HCT116 (cell line): ENCODE results near the gene MYH11. TPM values are rescaled to one million over a fixed set of nuclear protein-coding genes. Genes with fewer than 3 reads are reported as not detected.

ENCODE experiments used
- ATAC-seq: fragments of 200-7000 bp; cut with Tn5 transposase; 2 replicates; pipeline ENCODE4 v1.9.1; 2020; ENCODE audit warnings: mild to moderate bottlenecking, moderate library complexity
- BruUV-seq: library from RNA; stranded (reverse); fragments of 400-500 nt; replicated peaks from 2 replicates; lab custom pipeline; 2021; lab: Mats Ljungman, UMichigan
- CTCF ChIA-PET: fragments of 300-600 bp; sonication (Branson Sonifier 250); formaldehyde crosslinking; loops from one replicate; lab custom pipeline; 2021; ENCODE audit warnings: antibody characterized with exemption; lab: Charles Lee
- POLR2A ChIA-PET: fragments of 300-600, 350-600 bp; sonication (Branson Sonifier 250); formaldehyde crosslinking; loops from one replicate; lab custom pipeline; 2021; ENCODE audit warnings: antibody characterized with exemption; lab: Charles Lee
- RAD21 ChIA-PET, 2 experiments: fragments of 300-600 bp; sonication (Branson Sonifier 250); formaldehyde crosslinking; loops; one replicate each; lab custom pipeline; 2023; ENCODE audit warnings: low total read pairs in 2 of 2; ENCODE audit not compliant: uncharacterized antibody in 2 of 2, unreplicated experiment in 2 of 2, low non-redundant PET in 1 of 2; lab: Charles Lee
- DNase-seq: peaks from one replicate; pipeline ENCODE4 v3.0.0-alpha.2; 2010; ENCODE audit warnings: low read depth, low spot score
- H2AFZ ChIP-seq: fragments of 200-600 bp; shearing (Covaris generic), sonication (generic); 2 replicates; pipeline ENCODE4 v1.6.1; 2017; ENCODE audit warnings: low read depth, mixed run types, mixed read lengths, antibody characterized with exemption, low read length; ENCODE audit not compliant: poor library complexity, severe bottlenecking
- H3K27ac ChIP-seq: 2 replicates; pipeline ENCODE4 v1.5.1; 2012; ENCODE audit warnings: low read depth, low read length
- H3K27me3 ChIP-seq: fragments of 200-600 bp; sonication (generic); 2 replicates; pipeline ENCODE4 v1.6.1; 2016; ENCODE audit warnings: mixed run types, low read length, mixed read lengths; ENCODE audit not compliant: insufficient read depth
- H3K36me3 ChIP-seq, 2 experiments: fragments of 200-500 bp in 1 of 2; fragments of 200-600 bp in 1 of 2; sonication (Bioruptor generic) in 1 of 2; sonication (generic) in 1 of 2; 2 replicates each; pipeline versions ENCODE4 v1.5.1 to v1.6.1; 2014 to 2016; ENCODE audit warnings: low read length in 2 of 2, inconsistent platforms in 1 of 2, mixed read lengths in 1 of 2, mixed run types in 1 of 2; ENCODE audit not compliant: insufficient read depth in 2 of 2, control insufficient read depth in 1 of 2
- H3K4me1 ChIP-seq, 2 experiments: fragments of 200-600 bp in 1 of 2; sonication (generic) in 1 of 2; 2 replicates each; pipeline versions ENCODE4 v1.5.1 to v1.6.1; 2012 to 2017; ENCODE audit warnings: low read length in 2 of 2, inconsistent platforms in 1 of 2, mild to moderate bottlenecking in 1 of 2, mixed read lengths in 1 of 2, mixed run types in 1 of 2, moderate library complexity in 1 of 2; ENCODE audit not compliant: insufficient read depth in 2 of 2, control insufficient read depth in 1 of 2
- H3K4me2 ChIP-seq: fragments of 200-600 bp; sonication (generic); 2 replicates; pipeline ENCODE4 v1.6.1; 2017; ENCODE audit warnings: mixed run types, low read length, mixed read lengths
- H3K4me3 ChIP-seq, 2 experiments: fragments of 200-600 bp in 1 of 2; sonication (generic) in 1 of 2; replicated peaks in 1 of 2; 2 replicates each; pipeline ENCODE4 v1.5.1; 2011 to 2016; ENCODE audit warnings: low read length in 2 of 2, control low read depth in 1 of 2, low read depth in 1 of 2, mild to moderate bottlenecking in 1 of 2, mixed read lengths in 1 of 2, mixed run types in 1 of 2
- H3K79me2 ChIP-seq: fragments of 200-600 bp; sonication (generic); 2 replicates; pipeline ENCODE4 v1.6.1; 2017; ENCODE audit warnings: mild to moderate bottlenecking, mixed run types, low read length, moderate library complexity, mixed read lengths; ENCODE audit not compliant: insufficient read depth
- H3K9ac ChIP-seq: fragments of 200-600 bp; sonication (generic); 2 replicates; pipeline ENCODE4 v1.6.1; 2016; ENCODE audit warnings: low read length, mixed read lengths
- H3K9me2 ChIP-seq: fragments of 200-600 bp; sonication (generic), shearing (Covaris generic); 2 replicates; pipeline ENCODE4 v1.6.1; 2017; ENCODE audit warnings: mixed run types, mild to moderate bottlenecking, moderate library complexity; ENCODE audit not compliant: insufficient read depth
- H3K9me3 ChIP-seq, 2 experiments: fragments of 200-500 bp in 1 of 2; fragments of 200-600 bp in 1 of 2; sonication (Bioruptor generic) in 1 of 2; sonication (generic) in 1 of 2; 2 replicates each; pipeline ENCODE4 v1.6.1; 2014 to 2017; ENCODE audit warnings: low read length in 2 of 2, mixed read lengths in 2 of 2, inconsistent platforms in 1 of 2, low read depth in 1 of 2, mild to moderate bottlenecking in 1 of 2, mixed run types in 1 of 2, moderate library complexity in 1 of 2; ENCODE audit not compliant: control insufficient read depth in 1 of 2, insufficient read depth in 1 of 2
- H4K20me1 ChIP-seq: fragments of 200-600 bp; sonication (generic), shearing (Covaris generic); 2 replicates; pipeline ENCODE4 v1.6.1; 2017; ENCODE audit warnings: mixed run types, mild to moderate bottlenecking, moderate library complexity; ENCODE audit not compliant: insufficient read depth
- ATF3 ChIP-seq: IDR thresholded peaks from 2 replicates; pipeline ENCODE4 v1.6.1; 2012
- CEBPB ChIP-seq: IDR thresholded peaks from 2 replicates; pipeline ENCODE4 v1.6.1; 2012; ENCODE audit warnings: low read depth
- EZH2phosphoT487 ChIP-seq: fragments of 200-600 bp; IDR thresholded peaks from 2 replicates; pipeline ENCODE4 v1.6.1; 2018; ENCODE audit warnings: antibody characterized with exemption, borderline replicate concordance
- JUND ChIP-seq: IDR thresholded peaks from 2 replicates; pipeline ENCODE4 v1.6.1; 2012
- POLR2AphosphoS5 ChIP-seq: IDR thresholded peaks from 2 replicates; pipeline ENCODE4 v1.6.1; 2011; ENCODE audit warnings: mild to moderate bottlenecking, low read depth, low read length, moderate library complexity
- REST ChIP-seq: IDR thresholded peaks from 2 replicates; pipeline ENCODE4 v1.6.1; 2012; ENCODE audit warnings: low read depth
- SP1 ChIP-seq: IDR thresholded peaks from 2 replicates; pipeline ENCODE4 v1.6.1; 2012; ENCODE audit warnings: low read depth
- ZBTB33 ChIP-seq: IDR thresholded peaks from 2 replicates; pipeline ENCODE4 v1.6.1; 2011; ENCODE audit warnings: mild to moderate bottlenecking, low read length, moderate library complexity; ENCODE audit not compliant: insufficient replicate concordance; ENCODE audit errors: extremely low read depth
- ZNF274 ChIP-seq: fragments of 200-500 bp; sonication (Bioruptor generic); IDR thresholded peaks from 2 replicates; pipeline ENCODE4 v1.6.1; 2014; ENCODE audit warnings: mild to moderate bottlenecking, low read depth, low read length, inconsistent platforms
- intact Hi-C: fragments of 100-400 bp; cut with micrococcal nuclease; formaldehyde crosslinking; loops from 2 replicates; pipeline ENCODE4 v1.10.0; 2022
- total RNA-seq: library from RNA; stranded (reverse); gene quantifications from one replicate; pipeline ENCODE4 v1.2.1, GENCODE V29; 2021; ENCODE audit not compliant: unreplicated experiment

MYH11 gene
- total RNA-seq, 1 experiment from 2014 or later = 0.61 TPM

- no peak for TF ChIP-seq ZBTB33
- TF ChIP-seq ZNF274 = no peak
- no peak for TF ChIP-seq JUND
- no peak for TF ChIP-seq ATF3
These were observed 29.0 kb downstream of the MYH11 start (continued) for GRCh38 chr16:15827709-15828343.

GRCh38 chr16:15827299-15827698 lies 29.5 kb downstream of the MYH11 start:
- no peaks in the 10 kb centered on the region for H4K20me1 ChIP-seq
- TF ChIP-seq SP1 = no peak
- TF ChIP-seq JUND = no peak
- TF ChIP-seq POLR2AphosphoS5 = no peak
- no peak for TF ChIP-seq ZBTB33
- no peak for TF ChIP-seq REST
- TF ChIP-seq CEBPB = no peak
- TF ChIP-seq EZH2phosphoT487 = no peak
- no peak overlapping the region for H3K9ac ChIP-seq
- DNase-seq (no peak), ATAC-seq (no peak)
- no peaks in the 10 kb centered on the region for H3K9me3 ChIP-seq
- RAD21 ChIA-PET = no interaction called here
- H3K79me2 ChIP-seq = no peaks in the 10 kb centered on the region
- no peaks in the 10 kb centered on the region for H3K9me2 ChIP-seq
- H3K4me3 ChIP-seq = no peak overlapping the region
- H3K4me1 ChIP-seq = no peaks in the 10 kb centered on the region
- H3K36me3 ChIP-seq = no peaks in the 10 kb centered on the region
- no peaks in the 10 kb centered on the region for H3K27me3 ChIP-seq
- no peak overlapping the region for H3K27ac ChIP-seq
- H3K4me2 ChIP-seq = no peak overlapping the region
- POLR2A ChIA-PET = no interaction called here
- H2AFZ ChIP-seq = no peak overlapping the region
- BruUV-seq = no TSS peak
- intact Hi-C loops = no loop called here
- CTCF ChIA-PET = no interaction called here
